ENCODE data around the gene VWF.
"Not testable (repeated sequence)": the region's sequence is repeated elsewhere in the genome, so short reads cannot be mapped to it uniquely, and the experiment has no call there.

VWF gene

GRCh38 chr12:6143303-6143675 is 18.8 kb upstream of the VWF start:
- DNase-seq, result no peak

GRCh38 chr12:6142368-6143302 is 18.2 kb upstream of the VWF start:
- not testable (repeated sequence) for DNase-seq

GRCh38 chr12:6141731-6142367 is 17.4 kb upstream of the VWF start:
- DNase-seq, result not testable (repeated sequence)

- peak; percentile 10 for DNase-seq
These were observed 16.4 kb upstream of the VWF start for GRCh38 chr12:6140651-6141447.

- DNase-seq, result no peak
These were observed 10.6 kb upstream of the VWF start for GRCh38 chr12:6135071-6135470.

GRCh38 chr12:6133642-6134041 is 9.2 kb upstream of the VWF start:
- DNase-seq, result no peak

- no peak for DNase-seq
These were observed 8.0 kb upstream of the VWF start for GRCh38 chr12:6132496-6132895.

GRCh38 chr12:6125310-6125608 is 789 bp upstream of the VWF start:
- DNase-seq, result no peak

- DNase-seq, result no peak
These were observed 1.2 kb downstream of the VWF start for GRCh38 chr12:6123258-6123657.

GRCh38 chr12:6122201-6122600 is 2.3 kb downstream of the VWF start:
- no peak for DNase-seq

GRCh38 chr12:6120796-6121473 is 3.5 kb downstream of the VWF start:
- no peak for DNase-seq

GRCh38 chr12:6118891-6119568 is 5.4 kb downstream of the VWF start:
- no peak for DNase-seq

GRCh38 chr12:6116471-6117021 is 7.9 kb downstream of the VWF start:
- DNase-seq, result no peak

- peak; percentile 17 for DNase-seq
These were observed 9.1 kb downstream of the VWF start for GRCh38 chr12:6115389-6115788.

GRCh38 chr12:6114476-6114870 is 10.0 kb downstream of the VWF start:
- no peak for DNase-seq

- DNase-seq, result no peak
These were observed 10.6 kb downstream of the VWF start for GRCh38 chr12:6113691-6114475.

- no peak for DNase-seq
These were observed 12.5 kb downstream of the VWF start for GRCh38 chr12:6112004-6112403.

GRCh38 chr12:6110006-6110405 is 14.5 kb downstream of the VWF start:
- no peak for DNase-seq

- DNase-seq, result no peak
These were observed 18.3 kb downstream of the VWF start for GRCh38 chr12:6106218-6106617.

- DNase-seq, result no peak
These were observed 19.6 kb downstream of the VWF start for GRCh38 chr12:6104842-6105241.

- DNase-seq, result no peak
These were observed 20.4 kb downstream of the VWF start for GRCh38 chr12:6104027-6104426.
